Activated CD8-positive, alpha-beta memory T cell treated with anti-CD3 and anti-CD28 coated beads, Interleukin-2, amount 50 U/mL, for 4 hours (primary cell): ENCODE data around the gene IPO7.
A peak's percentile ranks its signal among the peaks of the same experiment; 100 is the strongest.
"Not testable (repeated sequence)": the region's sequence is repeated elsewhere in the genome, so short reads cannot be mapped to it uniquely, and the experiment has no call there.

Experiments used
- DNase-seq: peaks from one replicate; pipeline ENCODE4 v3.0.0-alpha.2; 2020

IPO7 gene

GRCh38 chr11:9399466-9399865, 15.0 kb downstream of the IPO7 start:
- DNase-seq = no peak

GRCh38 chr11:9401884-9402283, 17.4 kb downstream of the IPO7 start:
- DNase-seq = not testable (repeated sequence)

GRCh38 chr11:9428706-9429105, 44.3 kb downstream of the IPO7 start:
- DNase-seq = no peak

GRCh38 chr11:9438611-9439010, 54.2 kb downstream of the IPO7 start:
- no peak for DNase-seq

- DNase-seq = no peak
Observed at GRCh38 chr11:9446230-9446629, 61.8 kb downstream of the IPO7 start.

GRCh38 chr11:9448576-9449352, 64.3 kb downstream of the IPO7 start:
- DNase-seq = no peak

GRCh38 chr11:9452023-9452422, 67.6 kb downstream of the IPO7 start:
- DNase-seq = not testable (repeated sequence)

- DNase-seq = no peak
Observed at GRCh38 chr11:9455722-9456121, 71.3 kb downstream of the IPO7 start.

GRCh38 chr11:9459667-9460321, 75.3 kb downstream of the IPO7 start:
- DNase-seq = peak; percentile 35

GRCh38 chr11:9460322-9461062, 76.0 kb downstream of the IPO7 start, which contains the start of gene ZNF143:
Gene ZNF143, plus strand, starts transcription at chr11:9461012. Its CDS starts 10,297 bp downstream, at chr11:9471309.
- peak; percentile 100 for DNase-seq

- DNase-seq = peak; percentile 76
Observed at GRCh38 chr11:9461063-9461759, 76.8 kb downstream of the IPO7 start.

- DNase-seq = no peak
Observed at GRCh38 chr11:9461760-9462134, 77.3 kb downstream of the IPO7 start.

- no peak for DNase-seq
Observed at GRCh38 chr11:9462172-9462799, 77.8 kb downstream of the IPO7 start.

GRCh38 chr11:9462806-9463537, 78.5 kb downstream of the IPO7 start:
- no peak for DNase-seq

GRCh38 chr11:9470765-9471164, 86.3 kb downstream of the IPO7 start:
- DNase-seq = no peak

- no peak for DNase-seq
Observed at GRCh38 chr11:9473408-9473807, 89.0 kb downstream of the IPO7 start.

GRCh38 chr11:9479899-9480298, 95.4 kb downstream of the IPO7 start:
- DNase-seq = no peak

- no peak for DNase-seq
Observed at GRCh38 chr11:9489080-9489765, 104.8 kb downstream of the IPO7 start.

GRCh38 chr11:9490376-9490775, 105.9 kb downstream of the IPO7 start:
- DNase-seq = no peak

GRCh38 chr11:9493492-9493891, 109.0 kb downstream of the IPO7 start:
- DNase-seq = no peak

- no peak for DNase-seq
Observed at GRCh38 chr11:9494316-9494715, 109.9 kb downstream of the IPO7 start.
